Activated CD8-positive, alpha-beta memory T cell treated with anti-CD3 and anti-CD28 coated beads for 1 hour (primary cell): Measurements from ENCODE around the gene ACE.

Experiments used
- DNase-seq, 2 donors: peaks; one replicate each; pipeline ENCODE4 v3.0.0-alpha.2; 2020; ENCODE audit warnings: low read depth in 1 of 2; ENCODE audit errors: extremely low read depth in 1 of 2

ACE gene

GRCh38 chr17:63490329-63490728, 13.5 kb downstream of the ACE start:
- DNase-seq, result no peak

GRCh38 chr17:63490858-63491400, 14.1 kb downstream of the ACE start:
- no peak for DNase-seq

GRCh38 chr17:63491413-63491812, 14.6 kb downstream of the ACE start:
- no peak for DNase-seq

GRCh38 chr17:63491977-63492618, 15.2 kb downstream of the ACE start:
- no peak for DNase-seq

- DNase-seq, result no peak
Measured at GRCh38 chr17:63492940-63493339, 16.1 kb downstream of the ACE start.

GRCh38 chr17:63493411-63493810, 16.6 kb downstream of the ACE start:
- no peak for DNase-seq

- DNase-seq, result no peak
Measured at GRCh38 chr17:63494300-63494928, 17.6 kb downstream of the ACE start.

- no peak for DNase-seq
Measured at GRCh38 chr17:63495491-63495890, 18.6 kb downstream of the ACE start.

- no peak for DNase-seq
Measured at GRCh38 chr17:63496177-63496576, 19.3 kb downstream of the ACE start.

GRCh38 chr17:63496663-63497400, 20.0 kb downstream of the ACE start:
- no peak for DNase-seq

- no peak for DNase-seq
Measured at GRCh38 chr17:63497708-63498483, 21.0 kb downstream of the ACE start.

- no peak for DNase-seq
Measured at GRCh38 chr17:63498626-63499195, 21.9 kb downstream of the ACE start.

GRCh38 chr17:63500543-63501390, 23.9 kb downstream of the ACE start:
- DNase-seq, result no peak

- DNase-seq, result no peak
Measured at GRCh38 chr17:63503341-63503705, 26.5 kb downstream of the ACE start.

GRCh38 chr17:63504261-63504660, 27.4 kb downstream of the ACE start:
- DNase-seq, result no peak

- no peak for DNase-seq
Measured at GRCh38 chr17:63505341-63505740, 28.5 kb downstream of the ACE start.

GRCh38 chr17:63506627-63507026, 29.8 kb downstream of the ACE start:
- DNase-seq, result no peak

GRCh38 chr17:63511331-63511730, 34.5 kb downstream of the ACE start:
- DNase-seq, result no peak

GRCh38 chr17:63512388-63512787, 35.5 kb downstream of the ACE start:
- DNase-seq, result no peak
